ENCODE measurements around the gene PSMA5. TPM values are rescaled to one million over a fixed set of nuclear protein-coding genes. Genes with fewer than 3 reads are reported as not detected.
"Not testable (repeated sequence)": the region's sequence is repeated elsewhere in the genome, so short reads cannot be mapped to it uniquely, and the experiment has no call there.

Gene PSMA5
- total RNA-seq (2014; rRNA removed; shearing (Covaris generic)) = 103 and 108 TPM in 2 replicates
- 61.0 and 63.0 TPM in 2 replicates for polyA plus RNA-seq (2015; cell fraction: cytosol; rRNA removed)
- polyA plus RNA-seq (2015; cell fraction: nucleus; rRNA removed) = 29.6 and 68.8 TPM in 2 replicates

- DNase-seq (ENCODE audit: low read depth, low spot score) = peak; percentile 99
These were observed at the start of gene PSMA5 for GRCh38 chr1:109426281-109427170. Gene PSMA5 (minus strand): TSS chr1:109426448. CDS start chr1:109426330, 118 bp downstream.

GRCh38 chr1:109475261-109475660, 49.0 kb upstream of the PSMA5 start:
- in situ Hi-C loops (cut with HindIII; ENCODE audit: low pct_unique_long_range_greater_than_20kb, low sequenced_read_pairs) = no loop called here
- DNase-seq (ENCODE audit: low read depth, low spot score) = no peak

More at GRCh38 chr1:109426281-109427170, at the start of gene PSMA5:
- in situ Hi-C loops (cut with HindIII; ENCODE audit: low pct_unique_long_range_greater_than_20kb, low sequenced_read_pairs) = no loop called here

- in situ Hi-C loops (cut with HindIII; ENCODE audit: low pct_unique_long_range_greater_than_20kb, low sequenced_read_pairs) = no loop called here
These were observed 48.4 kb upstream of the PSMA5 start for GRCh38 chr1:109474697-109475096.

GRCh38 chr1:109473284-109474057, 47.2 kb upstream of the PSMA5 start:
- DNase-seq (ENCODE audit: low read depth, low spot score); in situ Hi-C loops (cut with HindIII; ENCODE audit: low pct_unique_long_range_greater_than_20kb, low sequenced_read_pairs): not testable (repeated sequence)

More at GRCh38 chr1:109474697-109475096, 48.4 kb upstream of the PSMA5 start:
- no peak for DNase-seq (ENCODE audit: low read depth, low spot score)

GRCh38 chr1:109472779-109473178, 46.5 kb upstream of the PSMA5 start:
- in situ Hi-C loops (cut with HindIII; ENCODE audit: low pct_unique_long_range_greater_than_20kb, low sequenced_read_pairs) = no loop called here
- no peak for DNase-seq (ENCODE audit: low read depth, low spot score)

- in situ Hi-C loops (cut with HindIII; ENCODE audit: low pct_unique_long_range_greater_than_20kb, low sequenced_read_pairs) = no loop called here
- DNase-seq (ENCODE audit: low read depth, low spot score) = no peak
These were observed 44.0 kb upstream of the PSMA5 start for GRCh38 chr1:109470245-109470644.

GRCh38 chr1:109468903-109469302, 42.7 kb upstream of the PSMA5 start:
- DNase-seq (ENCODE audit: low read depth, low spot score) = no peak
- in situ Hi-C loops (cut with HindIII; ENCODE audit: low pct_unique_long_range_greater_than_20kb, low sequenced_read_pairs) = no loop called here

GRCh38 chr1:109468061-109468460, 41.8 kb upstream of the PSMA5 start:
- in situ Hi-C loops (cut with HindIII; ENCODE audit: low pct_unique_long_range_greater_than_20kb, low sequenced_read_pairs) = no loop called here
- DNase-seq (ENCODE audit: low read depth, low spot score) = no peak

GRCh38 chr1:109467301-109467777, 41.1 kb upstream of the PSMA5 start:
- DNase-seq (ENCODE audit: low read depth, low spot score) = no peak
- in situ Hi-C loops (cut with HindIII; ENCODE audit: low pct_unique_long_range_greater_than_20kb, low sequenced_read_pairs) = no loop called here

GRCh38 chr1:109466452-109467300, 40.4 kb upstream of the PSMA5 start, which contains the start of gene SYPL2:
Gene SYPL2 (plus strand): TSS chr1:109466546. CDS start chr1:109466844, 298 bp downstream.
- in situ Hi-C loops (cut with HindIII; ENCODE audit: low pct_unique_long_range_greater_than_20kb, low sequenced_read_pairs) = no loop called here
- peak; percentile 21 for DNase-seq (ENCODE audit: low read depth, low spot score)

- in situ Hi-C loops (cut with HindIII; ENCODE audit: low pct_unique_long_range_greater_than_20kb, low sequenced_read_pairs) = no loop called here
- no peak for DNase-seq (ENCODE audit: low read depth, low spot score)
These were observed 39.8 kb upstream of the PSMA5 start for GRCh38 chr1:109466125-109466451.

GRCh38 chr1:109457819-109458218, 31.6 kb upstream of the PSMA5 start:
- no peak for DNase-seq (ENCODE audit: low read depth, low spot score)
- in situ Hi-C loops (cut with HindIII; ENCODE audit: low pct_unique_long_range_greater_than_20kb, low sequenced_read_pairs) = no loop called here

GRCh38 chr1:109454497-109455133, 28.4 kb upstream of the PSMA5 start:
- in situ Hi-C loops (cut with HindIII; ENCODE audit: low pct_unique_long_range_greater_than_20kb, low sequenced_read_pairs) = no loop called here
- DNase-seq (ENCODE audit: low read depth, low spot score) = no peak

GRCh38 chr1:109447524-109447923, 21.3 kb upstream of the PSMA5 start:
- in situ Hi-C loops (cut with HindIII; ENCODE audit: low pct_unique_long_range_greater_than_20kb, low sequenced_read_pairs) = no loop called here
- no peak for DNase-seq (ENCODE audit: low read depth, low spot score)

GRCh38 chr1:109445949-109446695, 19.9 kb upstream of the PSMA5 start:
- in situ Hi-C loops (cut with HindIII; ENCODE audit: low pct_unique_long_range_greater_than_20kb, low sequenced_read_pairs); DNase-seq (ENCODE audit: low read depth, low spot score): not testable (repeated sequence)

- no peak for DNase-seq (ENCODE audit: low read depth, low spot score)
- in situ Hi-C loops (cut with HindIII; ENCODE audit: low pct_unique_long_range_greater_than_20kb, low sequenced_read_pairs) = no loop called here
These were observed 18.1 kb upstream of the PSMA5 start for GRCh38 chr1:109444346-109444745.
